Natural killer cell (primary cell): ENCODE results near the gene EYS. TPM values are rescaled to one million over a fixed set of nuclear protein-coding genes. Genes with fewer than 3 reads are reported as not detected.

Source experiments
- ATAC-seq, 3 donors: fragments of 150-1000 bp in 2 of 3; fragments of 200-7000 bp in 1 of 3; cut with Tn5 transposase; 1 replicate in 1 of 3; 2 replicates in 2 of 3; pipeline ENCODE4 v1.10.0; 2021; ENCODE audit warnings: mild to moderate bottlenecking in 2 of 3, moderate library complexity in 2 of 3
- DNase-seq, 2 donors: peaks; one replicate each; pipeline versions ENCODE4 v3.0.0 to v3.0.0-alpha.2; 2013 to 2021; ENCODE audit warnings: mixed read lengths in 1 of 2
- H3K27ac ChIP-seq: one replicate; pipeline ENCODE4 v1.5.1; 2013; ENCODE audit warnings: mild to moderate bottlenecking, low read length
- H3K27me3 ChIP-seq: one replicate; pipeline ENCODE4 v1.6.1; 2013; ENCODE audit warnings: low read length; ENCODE audit not compliant: control insufficient read depth, insufficient read depth
- H3K36me3 ChIP-seq: one replicate; pipeline ENCODE4 v1.6.1; 2013; ENCODE audit warnings: low read length; ENCODE audit not compliant: control insufficient read depth, insufficient read depth
- H3K4me1 ChIP-seq: one replicate; pipeline ENCODE4 v1.6.1; 2013; ENCODE audit warnings: low read length; ENCODE audit not compliant: control insufficient read depth, insufficient read depth
- H3K4me3 ChIP-seq: one replicate; pipeline ENCODE4 v1.5.1; 2013; ENCODE audit warnings: low read length
- H3K9me3 ChIP-seq: one replicate; pipeline ENCODE4 v1.6.1; 2013; ENCODE audit warnings: low read length; ENCODE audit not compliant: control insufficient read depth, insufficient read depth
- H3K27ac Mint-ChIP-seq, 2 donors: one replicate each; pipeline ENCODE4 v1.8.0; 2022; ENCODE audit warnings: mild to moderate bottlenecking in 2 of 2, mixed read lengths in 2 of 2, moderate library complexity in 1 of 2
- H3K27me3 Mint-ChIP-seq, 2 donors: one replicate each; pipeline ENCODE4 v1.8.0; 2022; ENCODE audit warnings: low read depth in 2 of 2, mixed read lengths in 2 of 2
- H3K36me3 Mint-ChIP-seq: one replicate; pipeline ENCODE4 v1.8.0; 2022; ENCODE audit warnings: mixed read lengths
- H3K4me1 Mint-ChIP-seq, 2 donors: one replicate each; pipeline ENCODE4 v1.8.0; 2022; ENCODE audit warnings: mixed read lengths in 2 of 2
- H3K4me3 Mint-ChIP-seq: one replicate; pipeline ENCODE4 v1.8.0; 2022; ENCODE audit warnings: mild to moderate bottlenecking, moderate library complexity, mixed read lengths
- H3K9me3 Mint-ChIP-seq, 2 donors: one replicate each; pipeline ENCODE4 v1.8.0; 2022; ENCODE audit warnings: mixed read lengths in 2 of 2
- WGBS: methylation state at CpG from one replicate; pipeline ENCODE4 v1.1.7; 2013; ENCODE audit warnings: missing lambda C conversion rate; ENCODE audit not compliant: insufficient coverage; 5-methylcytosine and 5-hydroxymethylcytosine counted together
- intact Hi-C: fragments of 100-400 bp; cut with micrococcal nuclease; formaldehyde crosslinking; loops from one replicate; pipeline ENCODE4 v1.14.2; 2022
- total RNA-seq, 4 donors: library from RNA; stranded (reverse); fragments of 120-200 nt in 1 of 4; gene quantifications; one replicate each; pipeline versions ENCODE4 v1.2.3 to v1.2.4, GENCODE V29; 2013 to 2022
- TF ChIP-seq, protein P1 (sequence below): fragments of 200-600 bp; IDR thresholded peaks from one replicate; pipeline ENCODE4 v1.8.0; 2022; ENCODE audit warnings: antibody characterized with exemption

Gene EYS
- total RNA-seq, 3 donors from 2014 or later (not counting 1 experiment from before 2014, with no cell fraction given) = 0.55 TPM; not detected in 2

DNA sequence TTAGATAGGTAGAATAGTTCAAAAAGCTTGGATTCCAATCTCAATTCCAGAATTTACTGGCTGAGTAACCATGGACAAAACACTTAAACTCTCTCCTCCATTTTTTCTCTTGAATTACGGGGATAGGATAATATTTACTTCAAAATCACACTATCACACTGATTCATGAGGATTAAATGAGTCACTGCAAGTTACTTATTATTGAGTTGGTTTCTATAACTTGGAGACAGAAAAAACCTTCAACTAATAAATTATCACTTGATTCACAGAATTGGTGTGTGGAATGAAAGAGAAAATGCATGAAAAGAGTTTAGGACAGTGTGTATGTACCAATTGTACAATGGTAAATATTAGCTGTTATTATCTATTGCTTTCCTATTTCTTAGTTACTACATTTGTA is 1486.2 kb downstream of the EYS start:
- Mint-ChIP-seq H3K27ac (no peak overlapping the region), H3K27me3 (no peaks in the 10 kb centered on the region), H3K4me1 (no peaks in the 10 kb centered on the region), H3K4me3 (no peak overlapping the region), H3K36me3 (no peaks in the 10 kb centered on the region), H3K9me3 (peaks cover 10 to 12% of the 10 kb centered on the region in 2 donors)
- no peak for DNase-seq
- no CpG with 5 or more reads among the region's 1 CpG for WGBS
- Histone ChIP-seq H3K4me3 (no peak overlapping the region), H3K9me3 (peaks cover 6% of the 10 kb centered on the region), H3K27me3 (no peaks in the 10 kb centered on the region), H3K36me3 (no peaks in the 10 kb centered on the region), H3K27ac (no peak overlapping the region), H3K4me1 (no peaks in the 10 kb centered on the region)
- intact Hi-C loops = no loop called here
- ATAC-seq = no peak
- TF ChIP-seq, protein P1, sequence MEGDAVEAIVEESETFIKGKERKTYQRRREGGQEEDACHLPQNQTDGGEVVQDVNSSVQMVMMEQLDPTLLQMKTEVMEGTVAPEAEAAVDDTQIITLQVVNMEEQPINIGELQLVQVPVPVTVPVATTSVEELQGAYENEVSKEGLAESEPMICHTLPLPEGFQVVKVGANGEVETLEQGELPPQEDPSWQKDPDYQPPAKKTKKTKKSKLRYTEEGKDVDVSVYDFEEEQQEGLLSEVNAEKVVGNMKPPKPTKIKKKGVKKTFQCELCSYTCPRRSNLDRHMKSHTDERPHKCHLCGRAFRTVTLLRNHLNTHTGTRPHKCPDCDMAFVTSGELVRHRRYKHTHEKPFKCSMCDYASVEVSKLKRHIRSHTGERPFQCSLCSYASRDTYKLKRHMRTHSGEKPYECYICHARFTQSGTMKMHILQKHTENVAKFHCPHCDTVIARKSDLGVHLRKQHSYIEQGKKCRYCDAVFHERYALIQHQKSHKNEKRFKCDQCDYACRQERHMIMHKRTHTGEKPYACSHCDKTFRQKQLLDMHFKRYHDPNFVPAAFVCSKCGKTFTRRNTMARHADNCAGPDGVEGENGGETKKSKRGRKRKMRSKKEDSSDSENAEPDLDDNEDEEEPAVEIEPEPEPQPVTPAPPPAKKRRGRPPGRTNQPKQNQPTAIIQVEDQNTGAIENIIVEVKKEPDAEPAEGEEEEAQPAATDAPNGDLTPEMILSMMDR = no peak

DNA sequence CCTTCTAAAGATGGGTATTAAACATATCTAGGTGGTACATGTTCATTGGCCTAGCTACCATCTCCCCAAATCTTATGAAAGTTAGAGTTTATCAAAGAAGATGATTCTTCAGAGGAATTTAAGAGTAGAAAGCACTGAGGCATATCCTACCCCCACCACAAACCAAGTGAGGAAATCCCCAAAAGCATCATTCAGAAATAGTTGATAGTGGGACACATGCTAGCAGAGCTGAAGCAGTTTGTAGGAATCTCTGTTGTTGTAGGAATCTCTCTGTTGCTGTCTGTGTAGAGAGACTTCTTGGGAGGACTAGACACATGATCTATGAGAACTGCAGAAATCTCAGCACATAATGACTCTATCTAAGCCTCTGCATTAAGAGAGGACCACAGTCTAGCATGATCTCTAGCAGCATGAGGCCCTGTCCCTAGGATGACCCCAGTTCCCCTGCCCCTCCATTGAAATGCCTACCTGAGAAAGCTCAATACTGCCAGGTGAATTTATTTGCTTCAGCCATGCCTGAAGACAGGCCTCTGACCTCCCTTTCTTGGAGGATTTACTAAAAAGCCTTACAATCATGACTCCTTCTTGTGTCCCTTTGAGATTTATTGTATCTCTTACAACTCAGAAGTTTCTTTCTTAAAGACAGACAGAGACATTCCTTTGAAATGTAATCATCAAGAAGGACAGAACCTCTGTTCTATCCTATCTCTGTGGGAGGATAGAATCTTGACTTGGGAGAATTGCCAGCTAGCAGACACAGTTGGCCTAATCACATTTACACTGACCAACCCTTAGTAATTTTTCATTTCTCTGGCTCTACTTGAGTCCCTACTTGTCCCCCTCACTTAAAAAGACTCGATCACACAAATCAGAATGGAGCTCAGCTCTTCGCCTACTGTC is 1489.1 kb downstream of the EYS start:
- TF ChIP-seq, protein P1 = no peak
- Mint-ChIP-seq H3K9me3 (peaks cover 8% of the 10 kb centered on the region in 2 donors), H3K27ac (no peak overlapping the region), H3K4me1 (no peaks in the 10 kb centered on the region), H3K27me3 (no peaks in the 10 kb centered on the region), H3K4me3 (no peak overlapping the region), H3K36me3 (no peaks in the 10 kb centered on the region)
- H3K36me3 ChIP-seq = no peaks in the 10 kb centered on the region
- intact Hi-C loops = no loop called here
- H3K27ac ChIP-seq = no peak overlapping the region
- 88% methylated on average over 2 of the region's 2 CpGs for WGBS
- no peak overlapping the region for H3K4me3 ChIP-seq
- DNase-seq = no peak
- no peak for ATAC-seq
- no peaks in the 10 kb centered on the region for H3K4me1 ChIP-seq
- H3K9me3 ChIP-seq = peaks cover 6% of the 10 kb centered on the region
- H3K27me3 ChIP-seq = no peaks in the 10 kb centered on the region

DNA sequence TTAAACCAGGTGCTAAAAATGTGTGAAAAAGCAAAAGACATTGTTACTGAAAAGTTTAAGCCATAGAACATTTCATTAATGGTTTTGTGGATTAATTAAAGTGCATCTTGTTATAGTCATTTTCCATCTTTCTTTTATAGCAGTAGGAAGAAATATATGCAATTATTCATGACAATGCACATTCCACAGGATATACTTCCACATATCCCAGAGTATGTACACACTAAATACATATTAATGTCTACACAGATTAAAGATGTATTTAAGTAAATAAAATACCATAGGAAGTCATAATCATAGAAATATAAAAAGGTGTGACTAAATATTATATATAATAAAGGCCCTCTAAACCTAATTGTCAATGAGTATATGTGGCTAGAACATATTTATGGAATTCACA is 1492.7 kb downstream of the EYS start:
- Histone ChIP-seq H3K4me1 (no peaks in the 10 kb centered on the region), H3K27me3 (no peaks in the 10 kb centered on the region), H3K27ac (no peak overlapping the region), H3K4me3 (no peak overlapping the region), H3K36me3 (no peaks in the 10 kb centered on the region), H3K9me3 (peaks cover 9% of the 10 kb centered on the region)
- Mint-ChIP-seq H3K4me3 (no peak overlapping the region), H3K36me3 (peaks cover 9% of the 10 kb centered on the region), H3K9me3 (peaks cover 17 to 23% of the 10 kb centered on the region in 2 donors), H3K27ac (no peak overlapping the region), H3K4me1 (no peaks in the 10 kb centered on the region), H3K27me3 (no peaks in the 10 kb centered on the region)
- TF ChIP-seq, protein P1 = no peak
- ATAC-seq (no peak), DNase-seq (no peak)
- intact Hi-C loops = no loop called here
